ENCODE measurements around the gene MPPED1. TPM values are rescaled to one million over a fixed set of nuclear protein-coding genes. Genes with fewer than 3 reads are reported as not detected.

Gene MPPED1
- total RNA-seq, 1 donor from 2014 or later = not detected

- intact Hi-C loops (cut with micrococcal nuclease) = loop anchor here (1.0 to 10.0 kb wide), 4 partner anchors 112 to 1240 kb away; no protein-coding TSS in a partner anchor
- Mint-ChIP-seq H3K4me1 (ENCODE audit: low read depth) (no peaks in the 10 kb centered on the region), H3K9me3 (no peaks in the 10 kb centered on the region), H3K27ac (no peak overlapping the region), H3K27me3 (ENCODE audit: insufficient read depth) (peaks cover 25% of the 10 kb centered on the region), H3K36me3 (ENCODE audit: low read depth) (no peaks in the 10 kb centered on the region), H3K4me3 (no peak overlapping the region)
- peak; percentile 58 for DNase-seq (ENCODE audit: low spot score)
These were observed 25.8 kb upstream of the MPPED1 start for GRCh38 chr22:43385770-43386641.

- Mint-ChIP-seq H3K4me3 (no peak overlapping the region), H3K4me1 (ENCODE audit: low read depth) (no peaks in the 10 kb centered on the region), H3K27ac (no peak overlapping the region), H3K9me3 (no peaks in the 10 kb centered on the region), H3K27me3 (ENCODE audit: insufficient read depth) (peaks cover 16% of the 10 kb centered on the region), H3K36me3 (ENCODE audit: low read depth) (no peaks in the 10 kb centered on the region)
- DNase-seq (ENCODE audit: low spot score) = no peak
- intact Hi-C loops (cut with micrococcal nuclease) = loop anchor here (10.0 kb wide), 1 partner anchor 497 kb away; no protein-coding TSS in a partner anchor
These were observed 24.0 kb upstream of the MPPED1 start for GRCh38 chr22:43387815-43388214.

GRCh38 chr22:43388420-43388851 is 23.4 kb upstream of the MPPED1 start:
- Mint-ChIP-seq H3K27ac (no peak overlapping the region), H3K36me3 (ENCODE audit: low read depth) (no peaks in the 10 kb centered on the region), H3K9me3 (no peaks in the 10 kb centered on the region), H3K4me3 (no peak overlapping the region), H3K4me1 (ENCODE audit: low read depth) (no peaks in the 10 kb centered on the region), H3K27me3 (ENCODE audit: insufficient read depth) (peaks cover 16% of the 10 kb centered on the region)
- DNase-seq (ENCODE audit: low spot score) = peak; percentile 51
- intact Hi-C loops (cut with micrococcal nuclease) = loop anchor here (10.0 kb wide), 1 partner anchor 496 kb away; no protein-coding TSS in a partner anchor

GRCh38 chr22:43389227-43389836 is 22.5 kb upstream of the MPPED1 start:
- Mint-ChIP-seq H3K27ac (no peak overlapping the region), H3K4me1 (ENCODE audit: low read depth) (no peaks in the 10 kb centered on the region), H3K36me3 (ENCODE audit: low read depth) (no peaks in the 10 kb centered on the region), H3K27me3 (ENCODE audit: insufficient read depth) (peaks cover 15% of the 10 kb centered on the region), H3K9me3 (no peaks in the 10 kb centered on the region), H3K4me3 (no peak overlapping the region)
- DNase-seq (ENCODE audit: low spot score) = no peak
- intact Hi-C loops (cut with micrococcal nuclease) = loop anchor here (10.0 kb wide), 1 partner anchor 495 kb away; no protein-coding TSS in a partner anchor

DNA sequence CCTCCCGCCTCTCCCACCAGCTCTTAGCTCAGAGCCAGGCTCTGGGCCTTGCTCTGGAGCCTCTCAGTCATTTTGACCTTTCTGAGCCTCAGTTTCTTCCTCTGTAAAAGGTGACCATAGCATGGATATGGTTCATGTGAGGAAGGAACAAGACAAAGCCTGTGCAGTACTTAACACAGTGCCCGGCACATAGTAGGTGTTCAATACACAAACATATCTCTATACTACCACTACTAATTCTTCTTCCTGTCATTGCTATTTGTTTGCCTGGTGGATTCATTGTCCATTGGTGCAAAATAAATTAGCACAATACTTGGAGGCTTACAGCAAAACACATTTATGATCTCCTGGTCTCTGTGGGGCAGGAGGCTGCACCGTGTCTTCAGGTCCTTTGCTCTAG is 21.6 kb upstream of the MPPED1 start:
- H3K27ac Mint-ChIP-seq = no peak overlapping the region
- H3K4me3 Mint-ChIP-seq = no peak overlapping the region
- intact Hi-C loops (cut with micrococcal nuclease) = no loop called here
- DNase-seq (ENCODE audit: low spot score) = no peak
- no peaks in the 10 kb centered on the region for H3K9me3 Mint-ChIP-seq
- H3K27me3 Mint-ChIP-seq (ENCODE audit: insufficient read depth) = peaks cover 14% of the 10 kb centered on the region
- H3K4me1 Mint-ChIP-seq (ENCODE audit: low read depth) = no peaks in the 10 kb centered on the region
- no peaks in the 10 kb centered on the region for H3K36me3 Mint-ChIP-seq (ENCODE audit: low read depth)

DNA sequence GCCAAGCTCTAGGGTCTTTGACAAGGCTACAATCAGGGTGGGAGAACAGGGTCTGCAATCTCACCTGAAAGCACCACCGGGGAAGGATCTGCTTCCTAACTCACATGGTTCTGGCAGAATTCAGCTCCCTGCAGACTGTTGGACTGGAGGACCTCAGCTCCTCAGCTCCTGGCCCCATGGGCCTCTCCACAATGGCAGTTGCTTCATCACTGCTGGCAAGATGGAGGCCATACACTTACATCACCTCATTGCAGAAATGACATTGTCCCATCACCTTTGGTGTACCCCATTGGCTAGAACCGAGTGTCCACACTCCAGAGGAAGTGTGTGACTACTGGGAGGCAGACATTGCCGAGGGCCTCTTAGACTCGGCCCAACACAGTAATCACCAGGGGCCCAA is 20.9 kb upstream of the MPPED1 start:
- H3K4me1 Mint-ChIP-seq (ENCODE audit: low read depth) = no peaks in the 10 kb centered on the region
- no peak overlapping the region for H3K4me3 Mint-ChIP-seq
- H3K27me3 Mint-ChIP-seq (ENCODE audit: insufficient read depth) = peaks cover 12% of the 10 kb centered on the region
- no peaks in the 10 kb centered on the region for H3K9me3 Mint-ChIP-seq
- no peaks in the 10 kb centered on the region for H3K36me3 Mint-ChIP-seq (ENCODE audit: low read depth)
- no peak overlapping the region for H3K27ac Mint-ChIP-seq
- intact Hi-C loops (cut with micrococcal nuclease) = no loop called here
- DNase-seq (ENCODE audit: low spot score) = no peak

GRCh38 chr22:43391306-43391705 is 20.5 kb upstream of the MPPED1 start:
- Mint-ChIP-seq H3K27ac (no peak overlapping the region), H3K36me3 (ENCODE audit: low read depth) (no peaks in the 10 kb centered on the region), H3K4me1 (ENCODE audit: low read depth) (no peaks in the 10 kb centered on the region), H3K27me3 (ENCODE audit: insufficient read depth) (peaks cover 12% of the 10 kb centered on the region), H3K9me3 (no peaks in the 10 kb centered on the region), H3K4me3 (no peak overlapping the region)
- intact Hi-C loops (cut with micrococcal nuclease) = no loop called here
- no peak for DNase-seq (ENCODE audit: low spot score)

DNA sequence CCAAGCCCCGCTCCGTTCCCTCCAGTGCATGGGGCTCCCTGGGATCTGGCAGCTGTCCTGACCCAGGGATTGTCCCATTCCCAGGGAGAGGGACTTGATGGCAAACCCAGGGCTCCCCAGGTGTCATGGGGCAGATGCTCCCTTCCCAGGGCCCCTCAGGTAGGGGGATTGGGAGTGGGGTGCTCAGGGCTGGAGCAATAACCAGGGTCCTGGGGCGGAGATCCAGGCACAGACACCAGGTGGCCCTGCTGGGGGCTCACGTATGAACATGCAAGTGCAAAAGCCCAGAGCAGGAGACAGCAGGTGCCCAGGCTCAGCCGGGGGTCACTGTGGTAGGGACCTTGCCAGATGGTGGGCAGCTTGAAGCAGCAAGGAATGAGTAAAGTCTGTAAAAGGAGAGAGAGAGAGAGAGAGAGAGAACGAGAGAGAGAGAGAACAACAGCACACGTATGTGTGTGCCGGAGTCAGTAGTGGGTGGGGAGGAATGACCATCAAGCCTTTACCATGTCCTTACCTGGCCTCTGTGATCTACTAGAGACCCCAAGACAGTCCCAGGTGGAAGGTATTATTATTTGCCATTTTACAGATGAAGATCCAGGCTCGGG is 19.3 kb upstream of the MPPED1 start:
- H3K4me3 Mint-ChIP-seq = no peak overlapping the region
- no peaks in the 10 kb centered on the region for H3K9me3 Mint-ChIP-seq
- intact Hi-C loops (cut with micrococcal nuclease) = no loop called here
- DNase-seq (ENCODE audit: low spot score) = no peak
- H3K4me1 Mint-ChIP-seq (ENCODE audit: low read depth) = no peaks in the 10 kb centered on the region
- no peaks in the 10 kb centered on the region for H3K36me3 Mint-ChIP-seq (ENCODE audit: low read depth)
- no peak overlapping the region for H3K27ac Mint-ChIP-seq
- H3K27me3 Mint-ChIP-seq (ENCODE audit: insufficient read depth) = peaks cover 6% of the 10 kb centered on the region

- Mint-ChIP-seq H3K27me3 (ENCODE audit: insufficient read depth) (peaks cover 2% of the 10 kb centered on the region), H3K4me3 (no peak overlapping the region), H3K4me1 (ENCODE audit: low read depth) (no peaks in the 10 kb centered on the region), H3K36me3 (ENCODE audit: low read depth) (no peaks in the 10 kb centered on the region), H3K27ac (no peak overlapping the region), H3K9me3 (no peaks in the 10 kb centered on the region)
- intact Hi-C loops (cut with micrococcal nuclease) = no loop called here
- DNase-seq (ENCODE audit: low spot score) = no peak
These were observed 18.5 kb upstream of the MPPED1 start for GRCh38 chr22:43393132-43393843.

DNA sequence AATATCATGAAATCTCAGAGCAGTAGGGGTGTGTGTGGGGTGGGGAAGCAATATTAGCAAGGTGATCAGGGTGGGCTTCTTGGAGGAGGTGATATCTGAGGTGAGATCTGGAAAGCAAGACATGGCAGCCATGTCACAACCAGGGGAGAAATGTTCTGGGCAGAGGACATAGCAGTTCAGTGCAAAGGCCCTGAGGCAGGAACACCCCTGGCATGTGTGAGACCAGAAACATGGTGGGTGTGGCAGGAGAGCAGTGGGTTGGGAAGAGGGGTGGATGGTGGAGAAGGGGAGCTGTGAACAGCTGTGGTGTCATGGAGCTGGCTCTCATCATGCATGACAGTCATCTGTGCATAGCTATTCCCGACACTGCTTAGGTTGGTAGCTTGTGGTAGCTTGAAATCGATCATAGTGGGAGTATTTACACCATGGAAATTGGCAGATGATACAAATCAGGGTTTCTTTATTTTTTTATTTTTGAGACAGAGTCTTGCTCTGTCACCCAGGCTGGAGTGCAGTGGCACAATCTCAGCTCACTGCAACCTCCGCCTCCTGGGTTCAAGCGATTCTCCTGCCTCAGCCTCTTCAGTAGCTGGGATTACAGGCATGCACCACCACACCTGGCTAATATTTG is 17.9 kb upstream of the MPPED1 start:
- DNase-seq (ENCODE audit: low spot score) = no peak
- H3K4me3 Mint-ChIP-seq = no peak overlapping the region
- no peaks in the 10 kb centered on the region for H3K4me1 Mint-ChIP-seq (ENCODE audit: low read depth)
- H3K27ac Mint-ChIP-seq = no peak overlapping the region
- peaks cover 2% of the 10 kb centered on the region for H3K27me3 Mint-ChIP-seq (ENCODE audit: insufficient read depth)
- no peaks in the 10 kb centered on the region for H3K36me3 Mint-ChIP-seq (ENCODE audit: low read depth)
- intact Hi-C loops (cut with micrococcal nuclease) = no loop called here
- H3K9me3 Mint-ChIP-seq = no peaks in the 10 kb centered on the region

DNA sequence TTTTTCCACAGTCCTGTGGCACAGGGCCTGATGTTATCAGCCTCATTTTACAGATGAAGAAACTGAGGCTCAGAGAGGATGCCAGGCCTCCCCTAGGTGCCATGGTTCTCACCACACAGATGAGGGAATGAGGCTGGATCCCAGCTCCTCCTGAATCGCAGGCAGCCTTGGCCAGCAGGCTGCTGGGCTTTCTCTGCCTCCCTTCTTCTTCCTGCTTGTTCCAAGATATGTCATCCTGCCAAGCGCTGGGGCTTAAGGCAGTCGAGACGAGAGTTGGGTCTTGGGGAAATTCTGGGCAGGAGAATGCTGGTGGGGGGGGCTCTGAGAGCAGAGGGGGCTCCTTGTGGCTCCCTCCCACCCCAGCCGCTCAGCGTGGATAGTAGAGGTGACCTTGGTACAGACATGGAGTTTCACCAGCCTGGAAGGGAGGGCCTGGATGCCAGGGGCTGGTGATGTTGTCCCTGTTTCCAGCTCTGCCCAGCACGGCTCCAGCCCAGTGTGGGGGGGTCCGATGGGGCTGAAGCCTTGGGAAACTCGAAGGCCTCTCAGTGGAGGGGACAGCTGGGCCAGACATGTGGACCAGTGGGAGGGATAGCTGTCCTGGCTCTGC is 16.6 kb upstream of the MPPED1 start:
- H3K27ac Mint-ChIP-seq = no peak overlapping the region
- H3K9me3 Mint-ChIP-seq = no peaks in the 10 kb centered on the region
- intact Hi-C loops (cut with micrococcal nuclease) = no loop called here
- peaks cover 2% of the 10 kb centered on the region for H3K27me3 Mint-ChIP-seq (ENCODE audit: insufficient read depth)
- H3K4me1 Mint-ChIP-seq (ENCODE audit: low read depth) = no peaks in the 10 kb centered on the region
- no peak overlapping the region for H3K4me3 Mint-ChIP-seq
- no peak for DNase-seq (ENCODE audit: low spot score)
- H3K36me3 Mint-ChIP-seq (ENCODE audit: low read depth) = no peaks in the 10 kb centered on the region

DNA sequence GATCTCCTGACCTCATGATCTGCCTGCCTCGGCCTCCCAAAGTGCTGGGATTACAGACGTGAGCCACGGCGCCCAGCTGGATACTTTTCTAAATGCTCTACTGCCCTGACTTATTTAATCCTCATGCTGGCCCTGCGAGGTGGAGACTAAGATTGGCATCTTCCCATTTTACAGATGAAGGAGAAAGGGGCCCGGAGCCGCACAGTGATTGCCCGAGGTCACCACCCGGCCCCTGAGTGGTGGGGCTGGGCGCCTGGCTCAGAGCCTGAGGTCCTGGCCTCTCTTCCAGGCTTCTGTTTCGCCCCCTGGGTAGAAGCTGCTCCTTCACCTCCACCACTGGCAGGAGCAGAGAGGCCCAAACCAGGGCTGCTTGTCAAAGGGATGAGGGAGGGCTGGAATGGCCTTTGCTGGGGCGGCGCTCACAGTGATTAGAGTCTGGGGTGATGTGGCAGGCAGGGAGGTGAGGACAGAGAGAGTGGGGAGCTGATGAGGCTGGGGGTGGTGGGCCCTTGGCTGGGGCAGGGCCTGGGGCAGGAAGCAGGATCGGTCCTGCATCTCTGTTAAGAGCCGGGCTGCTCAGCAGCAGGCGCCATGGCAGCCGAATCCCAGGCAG is 15.4 kb upstream of the MPPED1 start:
- no peaks in the 10 kb centered on the region for H3K4me1 Mint-ChIP-seq (ENCODE audit: low read depth)
- H3K27ac Mint-ChIP-seq = no peak overlapping the region

More for the DNA sequence above, 15.4 kb upstream of the MPPED1 start:
- Mint-ChIP-seq H3K4me3 (no peak overlapping the region), H3K36me3 (ENCODE audit: low read depth) (no peaks in the 10 kb centered on the region), H3K9me3 (no peaks in the 10 kb centered on the region), H3K27me3 (ENCODE audit: insufficient read depth) (peaks cover 2% of the 10 kb centered on the region)
- intact Hi-C loops (cut with micrococcal nuclease) = no loop called here
- no peak for DNase-seq (ENCODE audit: low spot score)

Measured in activated T-helper 1 cell treated with anti-CD3 and anti-CD28 coated beads, Interleukin-12 subunit alpha, Interleukin-12 subunit beta, Interleukin-2, Interleukin-4 antibody, amounts not matched to agents 30 ng/mL and 10 ng/mL and 1 ng/mL, durations not matched to agents 14 hours and 24 hours and 36 hours (primary cell).